Caco-2 (cell line): Measurements from ENCODE around the gene TNFRSF25. TPM values are rescaled to one million over a fixed set of nuclear protein-coding genes. Genes with fewer than 3 reads are reported as not detected.

Experiments used
- BruUV-seq: library from RNA; stranded (reverse); fragments of 400-500 nt; replicated peaks from 2 replicates; lab custom pipeline; 2021; lab: Mats Ljungman, UMichigan
- CTCF ChIA-PET: fragments of 300-600 bp; sonication (Branson Sonifier 250); formaldehyde crosslinking; loops from one replicate; lab custom pipeline; 2022; ENCODE audit warnings: antibody characterized with exemption; lab: Charles Lee
- POLR2A ChIA-PET: fragments of 300-600 bp; sonication (Branson Sonifier 250); formaldehyde crosslinking; loops from one replicate; lab custom pipeline; 2022; ENCODE audit warnings: antibody characterized with exemption; lab: Charles Lee
- DNase-seq, 2 experiments: peaks; one replicate each; pipeline versions ENCODE4 v3.0.0 to v3.0.0-alpha.2; 2020 to 2022
- H3K27me3 ChIP-seq: replicated peaks from 2 replicates; pipeline ENCODE4 v1.6.0; 2011; ENCODE audit warnings: low read length; ENCODE audit not compliant: control insufficient read depth, insufficient read depth
- H3K36me3 ChIP-seq: 2 replicates; pipeline ENCODE4 v1.5.1; 2011; ENCODE audit warnings: low read length; ENCODE audit not compliant: control insufficient read depth, insufficient read depth
- H3K4me1 ChIP-seq: fragments of 250-450 bp; sonication (Bioruptor Pico); 2 replicates; pipeline ENCODE4 v1.5.1; 2020; ENCODE audit warnings: mild to moderate bottlenecking
- H3K4me3 ChIP-seq: 2 replicates; pipeline ENCODE4 v1.5.1; 2011; ENCODE audit warnings: low read depth, mild to moderate bottlenecking, control low read depth, low read length
- H3K9me3 ChIP-seq: fragments of 250-450 bp; sonication (Bioruptor Pico); 2 replicates; pipeline ENCODE4 v1.5.1; 2020; ENCODE audit warnings: mild to moderate bottlenecking, moderate library complexity
- H3K27ac Mint-ChIP-seq: one replicate; pipeline ENCODE4 v1.8.0; 2022; ENCODE audit warnings: mixed read lengths; ENCODE audit not compliant: unreplicated experiment
- H3K27me3 Mint-ChIP-seq: one replicate; pipeline ENCODE4 v1.8.0; 2022; ENCODE audit warnings: mixed read lengths; ENCODE audit not compliant: insufficient read depth, unreplicated experiment
- H3K36me3 Mint-ChIP-seq: one replicate; pipeline ENCODE4 v1.8.0; 2022; ENCODE audit warnings: mild to moderate bottlenecking, mixed read lengths; ENCODE audit not compliant: insufficient read depth, unreplicated experiment
- H3K4me1 Mint-ChIP-seq: one replicate; pipeline ENCODE4 v1.8.0; 2022; ENCODE audit warnings: low read depth, mixed read lengths; ENCODE audit not compliant: unreplicated experiment
- H3K4me3 Mint-ChIP-seq: one replicate; pipeline ENCODE4 v1.8.0; 2022; ENCODE audit warnings: mild to moderate bottlenecking, moderate library complexity, mixed read lengths; ENCODE audit not compliant: unreplicated experiment
- H3K9me3 Mint-ChIP-seq: one replicate; pipeline ENCODE4 v1.8.0; 2022; ENCODE audit warnings: mixed read lengths; ENCODE audit not compliant: unreplicated experiment
- intact Hi-C: fragments of 100-400 bp; cut with micrococcal nuclease; formaldehyde crosslinking; loops from one replicate; pipeline ENCODE4 v1.10.0; 2022; ENCODE audit not compliant: unreplicated experiment
- total RNA-seq: library from RNA; stranded (reverse); gene quantifications from 2 replicates; pipeline ENCODE4 v1.2.3, GENCODE V29; 2022
- TF ChIP-seq, protein P1 (sequence below), 2 experiments: fragments of 200-600 bp in 1 of 2; IDR thresholded peaks; 1 replicate in 1 of 2; 2 replicates in 1 of 2; pipeline versions ENCODE4 v1.5.1 to v1.8.0; 2011 to 2022; ENCODE audit warnings: antibody characterized with exemption in 1 of 2, control low read depth in 1 of 2, inconsistent platforms in 1 of 2, low read depth in 1 of 2, low read length in 1 of 2, mild to moderate bottlenecking in 1 of 2, moderate library complexity in 1 of 2; ENCODE audit not compliant: insufficient read depth in 1 of 2, severe bottlenecking in 1 of 2, unreplicated experiment in 1 of 2

Gene TNFRSF25
- total RNA-seq, 1 experiment from 2014 or later, result 16.3 TPM

- BruUV-seq, result no TSS peak
- TF ChIP-seq, protein P1, sequence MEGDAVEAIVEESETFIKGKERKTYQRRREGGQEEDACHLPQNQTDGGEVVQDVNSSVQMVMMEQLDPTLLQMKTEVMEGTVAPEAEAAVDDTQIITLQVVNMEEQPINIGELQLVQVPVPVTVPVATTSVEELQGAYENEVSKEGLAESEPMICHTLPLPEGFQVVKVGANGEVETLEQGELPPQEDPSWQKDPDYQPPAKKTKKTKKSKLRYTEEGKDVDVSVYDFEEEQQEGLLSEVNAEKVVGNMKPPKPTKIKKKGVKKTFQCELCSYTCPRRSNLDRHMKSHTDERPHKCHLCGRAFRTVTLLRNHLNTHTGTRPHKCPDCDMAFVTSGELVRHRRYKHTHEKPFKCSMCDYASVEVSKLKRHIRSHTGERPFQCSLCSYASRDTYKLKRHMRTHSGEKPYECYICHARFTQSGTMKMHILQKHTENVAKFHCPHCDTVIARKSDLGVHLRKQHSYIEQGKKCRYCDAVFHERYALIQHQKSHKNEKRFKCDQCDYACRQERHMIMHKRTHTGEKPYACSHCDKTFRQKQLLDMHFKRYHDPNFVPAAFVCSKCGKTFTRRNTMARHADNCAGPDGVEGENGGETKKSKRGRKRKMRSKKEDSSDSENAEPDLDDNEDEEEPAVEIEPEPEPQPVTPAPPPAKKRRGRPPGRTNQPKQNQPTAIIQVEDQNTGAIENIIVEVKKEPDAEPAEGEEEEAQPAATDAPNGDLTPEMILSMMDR (IDR thresholded peaks at IDR 0.05; ENCODE audit: insufficient read depth in 1 of 2, low read depth in 1 of 2, low read length in 1 of 2, severe bottlenecking in 1 of 2, unreplicated experiment in 1 of 2), result no peak
- Histone ChIP-seq H3K27me3 (no peaks in the 10 kb centered on the region), H3K9me3 (no peaks in the 10 kb centered on the region), H3K4me1 (peaks cover 11% of the 10 kb centered on the region; the same call in 1 of the 2 replicates), H3K36me3 (no peaks in the 10 kb centered on the region), H3K4me3 (peak within 1 kb of the TSS; percentile 53)
- Mint-ChIP-seq H3K9me3 (no peaks in the 10 kb centered on the region), H3K27me3 (no peaks in the 10 kb centered on the region), H3K36me3 (no peaks in the 10 kb centered on the region), H3K4me3 (peak within 1 kb of the TSS; percentile 88), H3K27ac (peak within 1 kb of the TSS; percentile 84), H3K4me1 (peaks cover 9% of the 10 kb centered on the region)
- ChIA-PET CTCF (interaction anchor here (0.6 to 3.2 kb wide), 4 partner anchors 68 to 246 kb away, joined by 3 to 16 read pairs (median 3); partner anchors contain the start of gene HES2), POLR2A (no interaction called here)
- intact Hi-C loops, result loop anchor here (5.0 to 10.0 kb wide), 2 partner anchors 113 to 244 kb away; partner anchors contain the start of gene KLHL21
- DNase-seq, result no peak
These were observed 25.5 kb upstream of the TNFRSF25 start, which contains the start of gene PLEKHG5 for GRCh38 chr1:6491480-6491962. Gene PLEKHG5 (minus strand): TSS chr1:6491667. CDS start chr1:6477571, 14,096 bp downstream.

GRCh38 chr1:6491081-6491449 is 25.1 kb upstream of the TNFRSF25 start:
- H3K9me3 Mint-ChIP-seq, result no peaks in the 10 kb centered on the region
- H3K4me1 Mint-ChIP-seq, result peaks cover 9% of the 10 kb centered on the region
- no peaks in the 10 kb centered on the region for H3K36me3 Mint-ChIP-seq
- Histone ChIP-seq H3K4me3 (peak overlapping the region; percentile 53), H3K4me1 (peaks cover 10% of the 10 kb centered on the region; the same call in 1 of the 2 replicates), H3K27me3 (no peaks in the 10 kb centered on the region), H3K36me3 (no peaks in the 10 kb centered on the region), H3K9me3 (no peaks in the 10 kb centered on the region)
- TF ChIP-seq, protein P1 (IDR thresholded peaks at IDR 0.05; ENCODE audit: insufficient read depth in 1 of 2, low read depth in 1 of 2, low read length in 1 of 2, severe bottlenecking in 1 of 2, unreplicated experiment in 1 of 2), result no peak
- no peak for DNase-seq
- intact Hi-C loops, result loop anchor here (5.0 to 10.0 kb wide), 2 partner anchors 114 to 244 kb away; partner anchors contain the start of gene KLHL21
- H3K27ac Mint-ChIP-seq, result peak overlapping the region; percentile 84
- CTCF ChIA-PET, result interaction anchor here (0.6 to 3.2 kb wide), 3 partner anchors 68 to 246 kb away, joined by 3 to 16 read pairs (median 3); partner anchors contain the start of gene HES2
- POLR2A ChIA-PET, result no interaction called here
- peak overlapping the region; percentile 88 for H3K4me3 Mint-ChIP-seq
- BruUV-seq, result TSS peak; percentile 70
- H3K27me3 Mint-ChIP-seq, result no peaks in the 10 kb centered on the region

GRCh38 chr1:6490181-6491080 is 24.5 kb upstream of the TNFRSF25 start:
- H3K27me3 Mint-ChIP-seq, result no peaks in the 10 kb centered on the region
- Histone ChIP-seq H3K9me3 (no peaks in the 10 kb centered on the region), H3K4me1 (peaks cover 10% of the 10 kb centered on the region; the same call in 1 of the 2 replicates), H3K27me3 (no peaks in the 10 kb centered on the region), H3K36me3 (no peaks in the 10 kb centered on the region), H3K4me3 (peak overlapping the region; percentile 53)
- POLR2A ChIA-PET, result no interaction called here
- H3K4me1 Mint-ChIP-seq, result peaks cover 9% of the 10 kb centered on the region
- BruUV-seq, result no TSS peak
- CTCF ChIA-PET, result interaction anchor here (0.5 to 3.2 kb wide), 5 partner anchors 15 to 245 kb away, joined by 3 to 16 read pairs (median 3); partner anchors contain the start of gene HES2
- intact Hi-C loops, result loop anchor here (1.0 to 10.0 kb wide), 3 partner anchors 45 to 243 kb away; partner anchors contain the start of gene KLHL21
- TF ChIP-seq, protein P1 (IDR thresholded peaks at IDR 0.05; ENCODE audit: insufficient read depth in 1 of 2, low read depth in 1 of 2, low read length in 1 of 2, severe bottlenecking in 1 of 2, unreplicated experiment in 1 of 2), result peak in 1 of 2 experiments; percentile 21
- no peaks in the 10 kb centered on the region for H3K9me3 Mint-ChIP-seq
- peak overlapping the region; percentile 84 for H3K27ac Mint-ChIP-seq
- peak; percentile 83 to 85 for DNase-seq
- peak overlapping the region; percentile 88 for H3K4me3 Mint-ChIP-seq
- H3K36me3 Mint-ChIP-seq, result no peaks in the 10 kb centered on the region
